Measurements from ENCODE around the gene LIMCH1.

- no peak for TF ChIP-seq GATA2 (IDR thresholded peaks at IDR 0.05; ENCODE audit: low read depth, low read length)
- no peak for TF ChIP-seq GATA3 (IDR thresholded peaks at IDR 0.05; ENCODE audit: low read depth, low read length)
Observed at GRCh38 chr4:41645728-41646390, 107.9 kb downstream of the LIMCH1 start.

Data from SH-SY5Y (cell line).